ENCODE measurements around the gene GMDS. TPM values are rescaled to one million over a fixed set of nuclear protein-coding genes. Genes with fewer than 3 reads are reported as not detected.

Gene GMDS
- total and polyA plus RNA-seq, 4 donors: 7.3 to 28.3 (median 16.1) TPM

DNA sequence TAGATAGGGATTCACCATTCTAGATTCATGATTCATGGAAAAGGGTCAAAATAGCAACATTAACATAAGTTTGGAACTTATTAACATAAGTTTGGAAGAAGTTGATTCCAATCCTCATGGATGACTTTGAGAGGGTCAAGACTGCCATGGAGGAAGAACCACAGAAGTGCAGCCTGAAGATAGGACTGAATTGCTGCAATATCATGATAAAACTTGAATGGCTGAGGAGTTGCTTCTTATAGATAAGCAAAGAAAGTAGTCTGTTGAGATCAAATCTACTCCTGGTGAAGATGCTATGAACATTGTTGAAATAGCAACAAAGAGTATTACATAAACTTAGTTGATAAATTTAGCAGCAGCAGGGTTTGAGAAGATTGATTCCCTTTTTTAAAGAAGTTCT, 62.2 kb downstream of the GMDS start:
- TF ChIP-seq, protein P1, sequence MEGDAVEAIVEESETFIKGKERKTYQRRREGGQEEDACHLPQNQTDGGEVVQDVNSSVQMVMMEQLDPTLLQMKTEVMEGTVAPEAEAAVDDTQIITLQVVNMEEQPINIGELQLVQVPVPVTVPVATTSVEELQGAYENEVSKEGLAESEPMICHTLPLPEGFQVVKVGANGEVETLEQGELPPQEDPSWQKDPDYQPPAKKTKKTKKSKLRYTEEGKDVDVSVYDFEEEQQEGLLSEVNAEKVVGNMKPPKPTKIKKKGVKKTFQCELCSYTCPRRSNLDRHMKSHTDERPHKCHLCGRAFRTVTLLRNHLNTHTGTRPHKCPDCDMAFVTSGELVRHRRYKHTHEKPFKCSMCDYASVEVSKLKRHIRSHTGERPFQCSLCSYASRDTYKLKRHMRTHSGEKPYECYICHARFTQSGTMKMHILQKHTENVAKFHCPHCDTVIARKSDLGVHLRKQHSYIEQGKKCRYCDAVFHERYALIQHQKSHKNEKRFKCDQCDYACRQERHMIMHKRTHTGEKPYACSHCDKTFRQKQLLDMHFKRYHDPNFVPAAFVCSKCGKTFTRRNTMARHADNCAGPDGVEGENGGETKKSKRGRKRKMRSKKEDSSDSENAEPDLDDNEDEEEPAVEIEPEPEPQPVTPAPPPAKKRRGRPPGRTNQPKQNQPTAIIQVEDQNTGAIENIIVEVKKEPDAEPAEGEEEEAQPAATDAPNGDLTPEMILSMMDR (IDR thresholded peaks at IDR 0.05; ENCODE audit: control extremely low read depth, extremely low read depth): no peak
- DNase-seq: no peak
- H3K9me3 ChIP-seq (ENCODE audit: control insufficient read depth in 4 of 4, insufficient read depth in 3 of 4, low read length in 3 of 4): peaks cover 0 to 2% (median under 1%) of the 10 kb centered on the region in 4 donors
- no peak for ATAC-seq (ENCODE audit: insufficient read depth, low FRiP score)
- no peak overlapping the region for H3K4me3 ChIP-seq
- no peaks in the 10 kb centered on the region for H3K27me3 ChIP-seq (ENCODE audit: control insufficient read depth in 3 of 3, insufficient read depth in 3 of 3, low read length in 2 of 3)
- H3K4me1 ChIP-seq (ENCODE audit: control insufficient read depth in 5 of 5, insufficient read depth in 5 of 5, low read length in 5 of 5): no peaks in the 10 kb centered on the region
- H3K36me3 ChIP-seq (ENCODE audit: control insufficient read depth in 4 of 4, insufficient read depth in 4 of 4, low read length in 4 of 4): no peaks in the 10 kb centered on the region
- no peak overlapping the region for H3K27ac ChIP-seq (ENCODE audit: low read depth in 1 of 2, low read length in 1 of 2)
- H3K9ac ChIP-seq (ENCODE audit: insufficient read depth in 1 of 2, low read length in 2 of 2): no peak overlapping the region

DNA sequence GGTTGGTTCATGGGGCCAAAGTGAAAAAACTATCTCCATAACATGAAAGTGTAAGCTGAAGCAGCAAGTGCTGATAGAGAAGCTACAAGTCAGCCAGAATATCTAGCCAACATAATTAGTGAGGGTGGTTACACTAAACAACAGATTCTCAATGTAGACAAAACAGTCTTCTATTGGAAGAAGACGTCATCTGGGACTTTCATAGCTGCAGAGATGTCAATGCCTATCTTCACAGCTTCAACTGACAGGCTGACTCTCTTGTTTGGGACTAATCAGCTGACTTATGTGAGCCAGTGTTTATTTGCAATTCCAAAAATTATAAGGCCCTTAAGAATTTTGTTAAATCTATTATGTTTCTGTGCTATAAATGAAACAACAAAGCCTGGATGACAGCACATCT, 63.2 kb downstream of the GMDS start:
- peaks cover 0 to under 1% (median 0%) of the 10 kb centered on the region in 5 donors for H3K4me1 ChIP-seq (ENCODE audit: control insufficient read depth in 5 of 5, insufficient read depth in 5 of 5, low read length in 5 of 5)
- H3K9me3 ChIP-seq (ENCODE audit: control insufficient read depth in 4 of 4, insufficient read depth in 3 of 4, low read length in 3 of 4): peaks cover 0 to 4% (median 1%) of the 10 kb centered on the region in 4 donors
- no peaks in the 10 kb centered on the region for H3K36me3 ChIP-seq (ENCODE audit: control insufficient read depth in 4 of 4, insufficient read depth in 4 of 4, low read length in 4 of 4)
- H3K4me3 ChIP-seq: no peak overlapping the region
- no peak for ATAC-seq (ENCODE audit: insufficient read depth, low FRiP score)
- no peaks in the 10 kb centered on the region for H3K27me3 ChIP-seq (ENCODE audit: control insufficient read depth in 3 of 3, insufficient read depth in 3 of 3, low read length in 2 of 3)
- no peak overlapping the region for H3K27ac ChIP-seq (ENCODE audit: low read depth in 1 of 2, low read length in 1 of 2)
- no peak for DNase-seq
- TF ChIP-seq, protein P1 (IDR thresholded peaks at IDR 0.05; ENCODE audit: control extremely low read depth, extremely low read depth): no peak
- WGBS, 2 donors: 94 to 96% methylated on average over 1 of the region's 1 CpG
- no peak overlapping the region for H3K9ac ChIP-seq (ENCODE audit: insufficient read depth in 1 of 2, low read length in 2 of 2)

DNA sequence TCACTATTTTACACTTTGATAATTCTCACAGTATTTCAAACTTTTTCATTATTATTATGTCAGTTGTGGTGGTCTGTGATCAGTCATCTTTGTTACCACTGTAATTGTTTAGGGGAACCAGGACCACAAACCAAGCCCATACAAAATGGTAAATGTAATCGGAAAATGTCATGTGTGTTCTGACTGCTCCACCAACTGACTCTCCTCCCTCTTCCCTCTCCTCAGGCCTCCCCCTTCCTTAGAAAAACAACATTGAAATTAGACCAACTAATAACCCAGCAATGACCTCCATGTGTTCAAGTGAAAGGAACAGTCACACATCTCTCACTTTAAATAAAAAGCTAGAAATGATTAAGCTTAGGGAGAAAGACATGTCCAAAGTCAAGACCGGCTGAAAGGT, 63.8 kb downstream of the GMDS start:
- no peak overlapping the region for H3K4me3 ChIP-seq
- peaks cover 0 to 4% (median 1%) of the 10 kb centered on the region in 4 donors for H3K9me3 ChIP-seq (ENCODE audit: control insufficient read depth in 4 of 4, insufficient read depth in 3 of 4, low read length in 3 of 4)
- TF ChIP-seq, protein P1 (IDR thresholded peaks at IDR 0.05; ENCODE audit: control extremely low read depth, extremely low read depth): no peak
- ATAC-seq (ENCODE audit: insufficient read depth, low FRiP score): no peak
- no peak overlapping the region for H3K9ac ChIP-seq (ENCODE audit: insufficient read depth in 1 of 2, low read length in 2 of 2)
- peaks cover 0 to 3% (median 0%) of the 10 kb centered on the region in 5 donors for H3K4me1 ChIP-seq (ENCODE audit: control insufficient read depth in 5 of 5, insufficient read depth in 5 of 5, low read length in 5 of 5)
- 90 to 99% methylated on average over 2 of the region's 2 CpGs for WGBS, 2 donors
- DNase-seq: no peak
- no peaks in the 10 kb centered on the region for H3K36me3 ChIP-seq (ENCODE audit: control insufficient read depth in 4 of 4, insufficient read depth in 4 of 4, low read length in 4 of 4)
- no peak overlapping the region for H3K27ac ChIP-seq (ENCODE audit: low read depth in 1 of 2, low read length in 1 of 2)
- no peaks in the 10 kb centered on the region for H3K27me3 ChIP-seq (ENCODE audit: control insufficient read depth in 3 of 3, insufficient read depth in 3 of 3, low read length in 2 of 3)

DNA sequence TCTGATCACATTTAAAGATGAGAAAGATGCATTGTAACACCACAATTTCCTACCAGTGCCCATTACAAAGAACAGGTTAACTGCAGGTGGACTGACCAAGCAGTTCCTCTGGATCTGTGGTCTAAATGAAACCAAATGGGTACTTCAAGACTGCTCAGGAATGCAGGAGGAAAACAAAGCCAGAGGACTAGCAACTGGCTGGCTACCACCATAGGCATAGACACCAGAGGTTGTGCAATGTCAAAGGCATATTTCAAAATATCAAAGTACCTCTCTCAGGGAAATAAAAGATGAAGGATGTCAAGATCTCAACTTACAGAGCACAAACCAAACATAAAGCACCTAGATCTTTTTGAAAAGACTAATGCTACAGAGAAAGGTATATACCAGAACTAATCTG, 65.5 kb downstream of the GMDS start:
- Histone ChIP-seq H3K9ac (ENCODE audit: insufficient read depth in 1 of 2, low read length in 2 of 2) (no peak overlapping the region), H3K27ac (ENCODE audit: low read depth in 1 of 2, low read length in 1 of 2) (no peak overlapping the region), H3K9me3 (ENCODE audit: control insufficient read depth in 4 of 4, insufficient read depth in 3 of 4, low read length in 3 of 4) (peaks cover 0 to 4% (median 1%) of the 10 kb centered on the region in 4 donors), H3K27me3 (ENCODE audit: control insufficient read depth in 3 of 3, insufficient read depth in 3 of 3, low read length in 2 of 3) (no peaks in the 10 kb centered on the region), H3K4me3 (no peak overlapping the region), H3K36me3 (ENCODE audit: control insufficient read depth in 4 of 4, insufficient read depth in 4 of 4, low read length in 4 of 4) (no peaks in the 10 kb centered on the region), H3K4me1 (ENCODE audit: control insufficient read depth in 5 of 5, insufficient read depth in 5 of 5, low read length in 5 of 5) (peaks cover 0 to 3% (median 0%) of the 10 kb centered on the region in 5 donors)
- TF ChIP-seq, protein P1 (IDR thresholded peaks at IDR 0.05; ENCODE audit: control extremely low read depth, extremely low read depth): no peak
- peak in 1 of 3 donors; percentile 23 for DNase-seq
- peak; percentile 75 for ATAC-seq (ENCODE audit: insufficient read depth, low FRiP score)

Data from lung (tissue), 12 donors.